Ammon's horn (tissue), 1 donor: Measurements from ENCODE around the gene RAB11FIP3.

ENCODE experiments used
- DNase-seq: peaks from one replicate; pipeline ENCODE4 v3.0.0-alpha.2; 2016; ENCODE audit warnings: low spot score

RAB11FIP3 gene

DNA sequence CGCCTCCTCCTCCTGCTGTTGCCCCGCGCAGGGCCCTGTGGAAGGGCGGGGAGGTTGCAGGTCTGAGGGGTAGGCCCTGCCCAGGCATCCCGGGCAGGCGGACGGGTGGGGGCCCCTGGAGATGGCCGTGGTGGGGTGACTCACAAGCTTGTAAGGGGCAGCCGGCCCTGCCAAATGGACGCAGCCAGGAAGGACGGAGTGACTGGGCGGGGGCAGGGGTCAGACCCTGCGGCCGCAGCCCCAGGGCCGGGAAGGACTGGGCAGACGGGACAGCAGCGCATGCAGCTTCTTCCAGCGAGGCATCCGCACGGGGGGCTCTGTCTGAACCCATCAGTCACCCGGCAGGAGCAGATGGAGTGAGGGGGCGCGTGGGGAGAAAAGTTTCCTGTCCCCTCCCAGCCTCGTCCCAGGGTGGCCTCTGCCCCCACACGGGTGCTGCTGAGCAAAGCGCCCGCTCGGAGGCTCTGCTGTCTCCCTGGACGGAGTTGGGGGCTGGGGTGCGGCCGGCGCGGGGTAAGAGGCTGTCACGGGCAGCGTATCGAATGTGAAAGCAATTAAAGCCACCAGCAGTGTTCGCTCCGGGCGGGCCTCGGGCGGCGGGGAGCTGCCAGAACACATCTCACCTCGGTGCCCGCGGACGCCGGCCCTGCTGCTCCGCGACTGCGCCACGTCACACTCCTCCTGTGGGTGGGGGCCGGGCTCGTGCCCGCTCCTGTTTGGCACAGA lies 129.4 kb downstream of the RAB11FIP3 start:
- no peak for DNase-seq

DNA sequence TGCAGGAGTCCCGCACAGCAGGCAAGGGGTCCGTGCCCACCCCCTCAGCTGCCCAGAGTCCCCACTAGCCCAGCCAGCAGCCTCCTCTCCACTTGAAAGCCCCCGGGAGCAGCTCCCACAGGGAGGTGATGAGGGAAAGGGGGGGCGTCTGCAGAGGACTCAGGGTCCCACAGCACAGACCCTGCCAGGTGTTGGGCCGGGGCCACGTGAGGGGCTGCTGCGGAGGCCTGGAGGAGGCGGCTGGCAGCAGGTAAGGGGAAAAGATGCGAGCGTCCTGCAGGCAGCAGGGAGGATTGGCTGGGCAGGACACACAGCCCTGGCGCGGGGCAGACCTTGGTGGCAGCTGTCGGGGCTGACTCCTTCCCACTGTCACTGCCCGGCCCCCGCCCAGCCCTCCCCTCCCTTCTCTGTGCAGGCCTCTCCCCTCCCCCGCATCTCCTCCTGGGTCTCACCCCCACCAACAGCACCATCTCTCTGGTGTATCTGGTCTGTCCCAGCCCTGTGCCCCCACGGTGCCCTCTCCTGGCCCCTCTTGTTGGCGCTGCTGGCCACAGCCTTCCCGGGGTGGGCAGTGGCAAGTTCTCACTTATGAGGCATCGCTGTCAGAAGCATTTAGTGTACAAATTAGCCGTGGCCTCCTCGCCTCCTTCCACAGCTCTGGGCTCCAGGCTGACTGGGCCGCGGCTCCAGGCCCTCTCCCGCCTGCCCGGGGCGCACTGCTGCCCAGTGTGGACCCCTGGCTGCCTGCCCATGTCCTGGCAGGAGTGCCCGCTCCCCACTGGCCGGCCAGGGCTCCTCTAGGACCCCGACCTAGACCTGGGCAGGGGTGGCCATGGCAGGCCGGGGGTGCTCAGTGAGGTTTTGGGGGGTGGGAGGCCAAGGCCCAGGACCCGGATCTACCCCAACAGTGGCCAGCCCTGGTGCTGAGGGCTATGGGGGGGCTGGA lies 130.4 kb downstream of the RAB11FIP3 start:
- DNase-seq = no peak

DNA sequence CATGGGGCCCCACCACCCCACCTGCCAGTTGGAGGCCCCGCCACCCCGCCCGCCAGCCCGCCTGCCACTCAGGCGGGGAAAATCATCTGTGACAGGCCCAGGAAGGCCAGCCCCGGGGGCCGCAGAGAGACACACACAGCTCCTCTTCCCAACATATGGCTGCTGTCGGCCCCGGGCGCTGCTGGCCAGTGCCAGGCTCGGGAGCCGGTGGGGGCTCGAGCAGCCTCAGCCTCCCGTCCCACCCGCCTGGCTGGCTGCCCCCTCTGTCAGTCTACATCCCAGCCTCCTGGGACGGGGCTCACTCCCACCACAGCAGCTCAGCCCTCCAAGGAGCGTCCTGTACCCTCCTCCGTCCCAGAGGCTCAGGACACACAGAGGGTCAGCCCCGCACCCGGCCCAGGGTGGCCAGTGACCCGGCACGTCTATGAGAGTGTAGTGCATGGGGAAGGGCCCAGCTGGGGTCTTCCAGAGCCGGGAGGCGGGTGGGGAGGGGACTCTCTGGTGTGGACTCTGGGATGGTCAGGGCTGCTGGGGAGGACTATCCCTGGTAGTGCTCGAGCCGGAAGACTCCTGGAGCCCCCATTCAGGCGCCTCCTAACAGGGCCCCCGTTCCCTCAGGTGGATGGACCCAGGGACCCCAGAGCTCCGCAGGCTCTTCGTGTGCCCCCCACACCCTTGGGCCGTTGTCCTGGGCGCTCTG lies 131.2 kb downstream of the RAB11FIP3 start:
- DNase-seq = no peak

DNA sequence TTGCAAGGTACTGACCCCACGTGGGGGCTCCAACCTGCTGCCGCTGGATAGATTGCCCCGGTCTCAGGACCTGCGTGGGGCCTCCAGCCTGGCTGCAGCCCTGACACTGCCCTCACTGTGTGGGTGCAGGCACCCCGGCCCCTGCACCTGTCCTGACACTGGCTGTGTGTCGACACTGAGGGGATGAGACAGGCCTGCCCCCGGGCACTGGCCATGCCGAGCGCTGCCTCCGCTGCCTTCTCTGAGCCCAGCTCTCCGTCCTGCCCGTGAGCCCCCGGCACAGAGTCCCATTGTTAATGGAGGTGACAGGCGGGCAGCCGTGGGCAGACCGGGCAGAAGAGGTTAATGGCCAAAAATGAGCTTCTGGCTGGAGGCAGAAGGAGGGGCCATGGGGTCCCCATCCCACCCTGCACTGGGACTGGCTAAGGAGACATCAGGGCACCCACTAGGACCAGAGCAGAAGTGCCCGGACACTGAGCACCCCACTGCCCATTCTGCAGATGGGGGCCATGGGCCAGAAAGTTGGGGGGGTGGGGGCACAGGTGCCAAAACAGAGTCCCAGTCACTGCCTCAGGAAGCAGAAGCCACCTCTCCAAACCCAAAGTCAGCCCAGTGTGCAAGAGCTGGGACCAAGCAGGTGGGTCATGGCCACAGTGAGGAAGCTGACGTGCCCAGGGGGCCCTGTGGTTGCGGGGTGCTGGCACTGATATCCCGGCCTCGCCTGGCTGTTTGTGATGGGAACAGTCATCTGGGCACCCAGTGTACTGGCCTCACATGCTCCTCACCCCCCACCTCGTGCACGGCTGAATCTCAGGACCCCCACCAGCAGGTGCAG lies 132.2 kb downstream of the RAB11FIP3 start:
- DNase-seq = no peak

DNA sequence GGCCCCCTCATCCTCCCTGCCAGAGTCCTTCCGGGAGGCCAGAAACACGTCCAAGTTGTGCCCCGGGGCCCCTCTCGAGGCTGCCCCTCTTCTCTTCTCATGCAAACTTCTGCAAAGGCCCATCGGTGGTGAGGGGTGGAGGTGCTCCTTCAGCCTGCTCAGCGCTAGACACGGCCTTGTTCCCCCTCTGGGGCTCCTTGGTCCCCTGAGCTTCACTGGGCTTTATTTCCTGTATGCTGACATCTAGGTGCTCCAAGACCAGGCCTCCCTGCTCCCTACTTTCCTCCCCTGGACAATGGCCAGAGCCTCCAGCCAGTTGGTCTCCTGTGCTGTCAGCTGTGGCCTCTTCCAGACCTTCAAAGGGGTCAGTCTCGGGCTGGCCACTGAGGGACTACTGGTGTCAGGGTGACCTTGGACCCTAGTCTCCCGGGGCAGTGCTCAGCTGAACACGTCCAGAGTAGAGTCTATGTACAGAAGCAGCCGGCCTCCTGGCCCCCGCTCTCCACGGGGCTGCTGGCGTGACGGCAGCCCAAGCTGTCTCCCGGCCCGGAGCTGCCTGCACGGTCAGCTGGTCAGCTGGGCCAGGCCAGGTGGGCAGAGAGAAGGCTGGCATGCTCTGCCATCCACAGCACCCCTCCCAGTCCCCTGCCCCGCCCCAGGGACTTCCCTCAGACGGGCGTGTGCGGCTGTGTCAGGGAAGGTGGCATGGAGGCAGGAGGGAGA lies 133.0 kb downstream of the RAB11FIP3 start:
- no peak for DNase-seq

DNA sequence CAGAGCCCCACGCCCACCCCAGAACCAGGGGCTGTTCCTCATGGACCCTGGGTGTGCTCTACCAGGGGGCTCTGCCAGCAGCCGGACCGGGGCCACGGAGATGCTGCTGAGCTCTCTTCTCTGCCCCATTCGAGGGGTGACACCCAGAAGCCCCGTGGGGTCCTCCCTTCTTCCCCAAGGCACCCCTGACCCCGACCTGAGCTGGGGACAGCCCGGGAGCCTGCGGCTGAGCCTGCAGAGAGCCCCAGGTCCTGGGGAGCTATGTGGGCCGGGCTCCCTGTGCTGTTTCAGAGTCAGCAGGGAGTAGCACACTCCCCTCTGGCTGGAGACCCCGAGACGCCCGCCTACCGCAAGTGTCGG lies 133.6 kb downstream of the RAB11FIP3 start:
- no peak for DNase-seq

DNA sequence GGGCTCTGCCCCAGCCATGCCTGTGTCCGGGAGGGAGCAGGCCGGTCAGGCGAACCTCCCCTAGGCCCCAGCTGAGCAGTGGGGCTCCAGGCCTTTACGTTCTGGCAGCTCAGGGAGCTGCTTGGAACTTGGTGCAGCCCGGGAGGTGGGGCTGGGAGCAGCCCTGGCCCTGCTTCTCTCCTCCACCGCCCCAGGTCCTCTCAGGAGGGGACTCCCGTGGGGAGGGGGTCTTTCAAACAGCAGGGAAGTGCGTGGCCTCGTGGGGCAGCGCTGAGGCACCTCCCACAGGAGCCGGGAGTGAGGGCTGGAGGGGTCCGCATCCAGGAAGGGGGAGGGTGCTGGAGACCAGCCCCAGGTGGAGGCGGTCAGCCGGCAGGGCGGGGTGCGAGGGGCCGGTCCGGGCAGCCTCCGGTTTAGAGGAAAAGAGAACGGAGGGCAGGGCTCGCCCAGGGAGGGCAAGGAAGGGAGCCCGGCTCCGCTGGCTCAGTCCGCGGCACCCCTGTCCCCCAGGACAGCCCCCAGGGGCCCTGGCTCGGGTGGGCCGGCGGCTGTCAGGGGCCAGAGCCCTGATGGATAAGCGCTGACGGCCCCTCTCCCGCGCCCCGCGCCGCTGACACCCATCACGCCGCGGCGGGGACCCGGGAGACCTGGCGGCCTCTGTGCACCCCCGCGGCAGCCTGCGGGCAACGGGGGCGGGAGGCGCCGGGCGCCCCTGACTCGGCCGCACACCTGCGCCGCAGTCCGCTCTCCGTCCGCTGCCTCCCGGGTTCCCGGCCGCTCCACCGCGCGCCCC lies 134.2 kb downstream of the RAB11FIP3 start:
- DNase-seq = no peak

DNA sequence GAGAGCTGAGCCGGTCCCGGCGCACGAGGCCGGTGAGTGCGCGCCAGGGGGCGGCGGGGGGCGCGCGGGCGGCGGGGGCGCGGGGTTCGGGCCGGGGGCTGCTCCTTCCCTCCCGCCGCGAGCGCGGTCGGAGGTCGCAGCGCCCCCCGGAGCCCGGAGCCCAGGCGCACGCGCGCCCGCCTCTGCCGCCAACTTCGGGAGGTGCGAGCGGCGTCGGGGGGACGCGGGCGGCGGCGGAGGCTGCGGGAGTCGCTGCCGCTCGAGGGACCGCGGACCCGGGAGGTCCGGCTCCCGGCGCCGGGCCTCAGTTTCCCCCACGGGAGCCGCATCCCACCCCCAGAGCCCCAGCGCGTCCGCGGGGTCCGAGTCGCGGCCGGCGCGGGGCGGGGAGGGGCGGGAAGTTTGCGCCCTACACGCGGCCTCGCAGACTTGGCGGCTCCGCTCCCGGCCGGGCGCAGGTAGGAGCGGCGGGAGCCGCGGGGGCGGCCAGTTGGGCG lies 134.8 kb downstream of the RAB11FIP3 start, which contains the start of gene PRR35:
PRR35 (plus strand) TSS at position 191 of the 497 bp plus-strand sequence. CDS start 2,901 bp downstream, outside the sequence.
- no peak for DNase-seq

DNA sequence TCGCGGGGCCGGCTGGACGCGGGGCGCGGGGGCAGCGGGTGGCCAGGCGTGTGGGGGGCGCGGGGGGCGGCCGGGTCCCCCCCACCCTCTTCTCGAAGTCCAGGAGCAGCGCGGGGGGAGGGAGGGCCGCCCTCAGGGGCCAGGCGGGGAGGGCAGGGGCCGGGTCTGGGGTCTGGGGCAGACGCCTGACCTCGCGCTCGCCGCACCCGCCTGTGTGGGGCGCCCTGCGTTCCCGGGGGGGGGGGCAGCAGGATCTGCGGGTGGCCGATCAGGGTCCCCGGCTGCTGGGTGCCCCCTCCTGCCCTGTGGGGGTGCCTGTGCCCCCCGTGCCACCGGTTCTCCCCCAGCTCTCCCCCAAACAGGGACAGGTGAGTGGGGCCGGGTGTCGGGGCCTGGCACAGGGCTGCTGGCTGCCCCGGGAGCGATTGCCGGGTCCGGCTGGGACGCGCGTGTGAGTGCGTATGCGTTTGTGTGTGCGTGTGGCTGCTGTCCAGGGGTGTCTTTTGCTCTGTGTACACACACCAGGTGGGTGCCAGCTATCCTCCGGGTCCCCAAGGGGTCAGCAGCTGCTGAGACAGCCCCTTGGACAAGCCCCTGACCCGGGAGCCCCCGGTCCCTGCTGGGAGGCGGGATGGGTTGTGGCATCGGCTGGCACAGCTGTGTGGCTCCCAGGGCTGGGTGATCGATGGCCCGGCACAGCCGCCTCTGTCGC lies 135.4 kb downstream of the RAB11FIP3 start:
- DNase-seq = no peak

DNA sequence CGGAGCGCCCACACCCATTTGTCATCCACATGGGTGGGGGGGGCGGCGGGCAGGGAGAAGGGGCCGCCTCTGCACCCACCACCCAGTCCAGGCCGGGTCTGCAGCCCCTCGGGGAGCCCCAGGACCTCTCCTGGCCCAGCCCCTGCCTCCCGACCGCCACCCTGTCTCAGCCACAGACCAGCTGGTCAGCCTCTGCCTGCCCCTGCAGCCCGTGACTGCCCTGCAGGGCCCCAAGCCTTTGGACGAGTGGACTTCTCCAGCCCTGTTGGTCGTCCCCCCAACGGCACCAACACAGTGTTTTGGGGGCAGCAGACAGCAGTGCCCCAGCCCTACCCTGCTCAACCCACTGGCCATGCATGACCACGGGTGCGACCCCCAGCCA lies 136.0 kb downstream of the RAB11FIP3 start:
- no peak for DNase-seq

DNA sequence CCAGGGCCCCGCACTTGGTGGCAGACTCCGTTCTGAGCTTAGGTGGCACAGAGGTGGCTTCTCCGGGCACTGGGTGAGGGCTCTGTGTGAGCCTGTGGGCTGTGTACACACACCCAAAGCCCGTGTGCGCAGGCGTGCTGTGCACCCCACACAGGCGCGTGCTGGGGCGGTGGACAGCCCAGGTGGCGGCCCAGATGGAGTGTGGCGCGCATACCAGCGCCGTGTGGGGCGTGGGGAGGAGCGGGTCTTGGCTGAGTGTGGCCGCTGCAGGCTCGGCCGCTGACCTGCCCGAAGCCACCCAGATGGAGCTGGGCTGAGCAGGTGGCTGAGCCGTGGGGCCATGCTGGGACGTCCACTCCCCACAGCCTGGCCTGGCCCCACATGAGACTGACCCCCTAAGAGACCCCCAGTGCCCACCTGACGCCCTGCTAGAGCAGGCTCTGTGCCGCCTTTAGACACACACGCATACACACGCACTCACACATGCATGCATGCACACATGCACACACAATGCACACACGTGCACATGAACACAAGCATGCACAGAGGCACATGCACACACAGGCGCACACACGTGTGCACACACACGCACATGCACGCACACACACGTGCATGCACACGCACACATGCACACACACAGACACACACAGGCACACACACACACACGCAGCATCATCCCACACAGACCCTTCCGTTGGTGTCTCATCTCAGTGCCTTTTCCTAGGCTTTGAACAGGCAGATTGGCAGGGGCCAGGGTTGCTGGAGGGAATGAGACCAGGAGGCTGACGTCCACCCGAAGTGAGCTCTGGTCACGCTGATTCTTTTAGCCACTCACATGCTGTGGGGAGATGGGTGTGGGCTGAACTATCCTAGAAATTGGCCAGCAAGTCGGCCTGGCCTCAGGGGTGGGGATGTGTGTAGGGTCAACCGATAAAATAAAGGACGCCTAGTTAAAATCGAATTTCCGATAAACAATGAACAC lies 136.8 kb downstream of the RAB11FIP3 start:
- no peak for DNase-seq

DNA sequence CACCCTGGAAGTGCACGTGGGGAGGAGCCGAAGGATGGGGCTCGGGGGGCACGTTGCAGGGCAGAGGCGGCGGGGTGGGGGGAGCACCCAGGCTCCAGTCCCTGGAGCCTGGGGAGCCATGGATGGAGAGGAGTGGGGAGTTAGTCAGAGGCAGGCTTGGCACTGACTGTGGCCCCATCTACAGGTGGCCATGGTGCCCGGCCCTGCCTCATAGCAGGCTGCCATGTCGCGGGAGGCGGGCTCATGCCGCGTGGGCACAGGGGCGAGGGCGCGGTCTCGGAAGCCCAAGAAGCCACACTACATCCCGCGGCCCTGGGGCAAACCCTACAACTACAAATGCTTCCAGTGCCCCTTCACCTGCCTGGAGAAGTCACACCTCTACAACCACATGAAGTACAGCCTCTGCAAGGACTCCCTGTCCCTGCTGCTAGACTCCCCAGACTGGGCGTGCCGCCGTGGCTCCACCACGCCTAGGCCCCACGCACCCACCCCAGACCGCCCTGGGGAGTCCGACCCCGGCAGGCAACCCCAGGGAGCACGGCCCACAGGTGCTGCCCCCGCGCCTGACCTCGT lies 137.7 kb downstream of the RAB11FIP3 start:
- DNase-seq = no peak

DNA sequence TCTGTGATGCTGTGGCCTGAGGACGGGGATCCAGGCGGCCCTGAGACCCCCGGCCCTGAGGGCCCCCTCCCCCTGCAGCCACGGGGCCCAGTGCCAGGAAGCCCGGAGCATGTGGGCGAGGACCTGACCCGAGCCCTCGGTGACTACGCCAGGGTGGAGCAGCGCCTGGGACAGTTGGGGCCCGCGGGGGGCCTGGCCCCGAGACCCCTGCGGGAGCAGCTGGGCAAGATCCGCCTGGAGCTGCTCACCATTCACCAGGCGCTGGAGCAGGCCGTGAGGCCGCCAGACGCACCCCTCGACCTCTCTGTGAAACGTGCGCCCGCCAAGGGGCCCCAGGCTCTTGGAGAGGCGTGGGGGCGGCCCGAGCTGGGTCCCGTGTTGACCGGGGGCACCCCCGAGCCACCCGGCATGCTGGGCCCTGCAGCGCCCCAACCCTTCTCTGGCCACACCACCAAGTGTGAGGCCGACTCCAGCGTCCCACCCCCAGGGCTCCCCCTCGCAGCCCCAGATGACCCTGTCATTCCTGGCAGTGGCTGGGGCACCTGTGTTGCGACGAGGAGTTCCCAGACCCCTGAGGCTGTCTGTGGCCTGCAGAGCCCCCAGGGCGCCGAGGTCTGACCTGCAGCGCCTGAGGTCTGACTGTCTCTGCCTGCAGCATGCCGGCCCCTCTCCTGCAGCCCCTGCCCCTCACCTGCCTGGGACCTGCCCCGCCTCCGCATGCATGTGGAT lies 139.4 kb downstream of the RAB11FIP3 start:
- no peak for DNase-seq

DNA sequence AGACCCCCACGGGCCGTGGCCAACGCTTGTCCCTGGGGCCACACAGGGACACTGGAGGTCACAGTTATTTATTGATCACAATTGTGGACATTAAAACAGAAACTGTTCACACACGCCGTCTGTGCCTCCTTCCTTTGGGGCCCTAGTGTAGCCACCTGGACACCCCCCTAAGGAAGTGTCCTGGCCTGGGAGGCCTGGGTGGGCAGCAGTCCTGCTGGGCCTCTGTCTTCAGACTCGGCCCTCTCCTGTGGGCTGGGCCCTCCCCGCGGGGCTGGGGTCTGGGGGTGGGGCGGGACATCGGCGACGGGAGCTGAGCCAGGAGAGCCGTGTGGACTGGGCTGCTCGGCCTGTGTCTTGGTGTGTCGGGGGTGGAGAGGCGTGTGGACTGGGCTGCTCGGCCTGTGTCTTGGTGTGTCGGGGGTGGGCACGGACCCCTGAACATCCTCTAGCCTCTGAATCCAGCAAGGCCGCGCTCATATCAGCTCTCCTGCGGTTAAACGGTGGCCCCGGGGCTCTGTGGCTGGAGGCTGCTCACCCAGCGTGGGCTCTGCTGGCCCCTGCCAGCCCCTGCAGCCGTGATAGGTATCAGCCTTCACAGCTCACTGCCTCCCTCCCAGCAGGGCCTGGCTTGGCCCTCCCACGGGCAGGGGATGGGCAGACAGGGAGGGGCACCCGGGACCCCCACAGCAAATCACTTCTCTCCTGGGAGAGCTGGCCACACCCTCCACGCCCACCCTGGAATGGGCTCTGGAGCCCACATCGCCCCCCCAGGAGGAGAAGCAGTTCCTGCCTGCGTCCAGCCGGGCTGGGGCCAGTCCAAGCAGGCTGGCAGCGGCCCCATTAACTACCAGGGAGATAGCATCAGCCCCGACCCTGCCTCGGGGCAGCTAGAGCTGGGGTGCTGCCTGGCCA lies 140.2 kb downstream of the RAB11FIP3 start:
- no peak for DNase-seq

DNA sequence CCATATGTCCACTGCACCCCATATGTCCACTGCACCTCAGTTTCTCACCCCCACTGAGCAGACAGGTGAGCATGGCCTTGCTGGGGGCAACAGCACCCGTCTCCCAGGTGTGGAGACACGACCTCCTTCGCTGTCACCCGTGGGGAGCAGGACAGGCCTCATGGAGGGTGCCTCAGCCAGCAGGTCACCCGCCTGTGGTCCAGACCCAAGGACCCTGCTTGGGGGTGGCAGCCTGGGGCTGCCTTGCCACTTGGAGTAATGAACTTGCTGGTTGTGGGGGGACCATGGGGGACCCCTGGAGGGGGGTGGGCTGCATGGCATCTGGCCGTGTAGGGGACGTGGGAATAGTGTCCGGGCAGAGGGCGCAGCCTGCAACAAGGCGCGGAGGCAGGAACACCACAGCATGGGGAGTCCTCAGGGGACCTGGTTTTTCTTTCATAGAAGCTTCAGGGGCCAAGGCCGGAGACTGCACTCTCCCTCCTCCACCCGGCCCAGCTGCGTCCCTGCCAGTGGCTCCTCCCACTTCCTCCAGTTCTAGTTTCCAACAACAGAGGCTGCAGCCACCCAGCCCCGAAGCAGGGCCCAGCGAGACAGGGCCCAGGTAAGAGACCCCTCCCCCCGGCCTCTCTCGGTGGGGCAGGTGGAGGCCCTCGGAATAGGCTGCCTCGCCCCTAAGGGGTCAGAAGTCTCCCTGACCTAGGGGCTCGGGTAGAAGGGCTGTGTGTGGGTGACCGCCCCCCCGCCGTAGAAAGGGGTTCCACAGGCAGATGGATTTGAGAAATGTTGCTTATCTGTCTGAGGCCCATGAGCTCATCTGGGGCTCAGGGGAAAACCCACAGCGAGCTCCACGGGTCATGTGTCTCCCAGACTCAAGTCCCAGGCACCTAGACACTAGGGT lies 141.3 kb downstream of the RAB11FIP3 start, which contains the start of gene NHLRC4:
NHLRC4 (plus strand) TSS at position 531 of the 898 bp plus-strand sequence. CDS start 1,043 bp downstream, outside the sequence.
- DNase-seq = no peak
